SJSA1 (cell line): ENCODE data around the gene TRPM1. TPM values are rescaled to one million over a fixed set of nuclear protein-coding genes. Genes with fewer than 3 reads are reported as not detected.

Source experiments
- DNase-seq, 2 experiments: peaks; one replicate each; pipeline ENCODE4 v3.0.0-alpha.2; 2015 to 2020; ENCODE audit warnings: low spot score in 2 of 2, low read depth in 1 of 2
- H3K27ac ChIP-seq: fragments of 250-450 bp; sonication (Bioruptor Pico); 2 replicates; pipeline ENCODE4 v1.5.1; 2020; ENCODE audit warnings: mild to moderate bottlenecking, moderate library complexity
- H3K27me3 ChIP-seq: fragments of 250-450 bp; sonication (Bioruptor Pico); replicated peaks from 2 replicates; pipeline ENCODE4 v1.5.1; 2020; ENCODE audit warnings: mild to moderate bottlenecking, moderate library complexity
- H3K36me3 ChIP-seq: fragments of 250-450 bp; sonication (Bioruptor Pico); 2 replicates; pipeline ENCODE4 v1.5.1; 2020; ENCODE audit warnings: mild to moderate bottlenecking
- H3K4me1 ChIP-seq: fragments of 250-450 bp; sonication (Bioruptor Pico); replicated peaks from 2 replicates; pipeline ENCODE4 v1.6.1; 2021; ENCODE audit warnings: mild to moderate bottlenecking
- H3K4me3 ChIP-seq: fragments of 250-450 bp; sonication (Bioruptor Pico); 2 replicates; pipeline ENCODE4 v1.5.1; 2020; ENCODE audit warnings: mild to moderate bottlenecking
- H3K9me3 ChIP-seq: fragments of 250-450 bp; sonication (Bioruptor Pico); replicated peaks from 2 replicates; pipeline ENCODE4 v1.5.1; 2020; ENCODE audit warnings: mild to moderate bottlenecking
- total RNA-seq: library from RNA; depleted of rRNA; stranded (reverse); fragments of >200 nt; shearing (Covaris generic); gene quantifications from 2 replicates; pipeline ENCODE4 v1.2.3, GENCODE V29; 2014

Gene TRPM1
- total RNA-seq, 1 experiment from 2014 or later = 0.08 TPM

DNA sequence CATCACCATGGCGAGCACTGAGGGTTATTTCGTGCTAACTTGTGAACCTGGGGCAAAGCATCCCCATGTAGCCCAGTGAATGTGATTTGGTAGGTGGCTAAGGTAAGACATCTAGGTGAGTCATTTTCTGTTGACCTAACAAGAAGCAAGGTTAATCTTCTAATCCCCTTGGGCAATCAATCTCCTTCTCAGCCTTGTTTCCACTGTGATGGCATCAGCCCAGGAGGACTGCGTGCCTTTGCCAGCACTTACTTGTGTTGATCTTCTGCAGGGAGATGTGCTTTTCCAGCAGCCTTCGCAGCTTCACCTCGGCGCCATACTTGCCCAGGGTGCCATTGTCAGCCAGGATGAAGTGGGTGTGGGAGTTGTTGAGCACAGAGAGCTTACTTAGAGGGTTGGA, 35.7 kb downstream of the TRPM1 start:
- no peak for DNase-seq
- Histone ChIP-seq H3K36me3 (no peaks in the 10 kb centered on the region), H3K27ac (no peak overlapping the region), H3K27me3 (no peaks in the 10 kb centered on the region), H3K4me1 (peaks cover 14% of the 10 kb centered on the region), H3K4me3 (no peak overlapping the region), H3K9me3 (no peaks in the 10 kb centered on the region)

DNA sequence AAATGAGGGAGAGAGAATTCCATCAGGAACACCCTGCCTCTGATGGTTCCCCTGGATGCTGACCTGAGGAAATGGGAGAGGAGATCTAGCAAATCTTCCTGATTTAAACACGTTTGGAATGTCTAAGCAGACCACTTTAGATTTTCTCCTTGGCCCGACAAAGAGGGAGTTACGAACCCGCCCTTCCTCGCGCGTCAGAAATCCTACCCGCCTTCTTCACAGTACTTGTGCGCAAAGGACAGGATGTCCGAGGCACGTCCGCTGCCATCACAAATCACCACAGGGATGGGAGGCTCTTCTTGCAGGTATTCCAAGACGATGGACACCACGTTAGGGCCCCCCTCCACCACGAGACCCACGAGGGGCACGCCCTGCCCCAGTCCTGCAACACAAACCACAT, 38.6 kb downstream of the TRPM1 start:
- Histone ChIP-seq H3K9me3 (no peaks in the 10 kb centered on the region), H3K36me3 (no peaks in the 10 kb centered on the region), H3K27ac (no peak overlapping the region), H3K4me1 (peaks cover 14% of the 10 kb centered on the region), H3K27me3 (no peaks in the 10 kb centered on the region), H3K4me3 (no peak overlapping the region)
- DNase-seq = no peak

DNA sequence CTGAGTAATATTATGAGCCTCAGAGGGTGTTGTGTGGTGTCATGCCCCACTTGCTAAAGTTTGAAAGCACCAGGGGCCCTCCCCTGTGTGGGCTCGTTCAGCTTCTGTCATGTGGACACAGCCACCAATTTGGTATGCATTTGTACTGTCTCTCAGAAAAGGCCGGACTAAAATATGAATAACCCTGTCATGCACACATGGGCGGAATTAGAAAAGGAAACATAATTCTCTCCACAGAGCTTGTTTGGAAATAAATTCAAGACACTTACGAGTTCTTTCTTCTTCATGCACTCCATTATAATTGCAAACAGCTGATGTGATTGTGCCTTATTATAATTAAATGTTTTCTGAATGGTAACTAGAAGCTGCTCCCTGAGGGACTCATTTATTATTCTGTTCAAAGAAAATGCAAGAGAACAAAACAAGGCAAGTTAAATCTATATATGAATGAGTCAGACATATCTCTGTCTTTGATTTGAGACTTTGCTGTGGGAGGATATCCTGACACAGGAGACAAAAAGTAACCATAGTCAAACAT, 39.1 kb downstream of the TRPM1 start:
- Histone ChIP-seq H3K27me3 (no peaks in the 10 kb centered on the region), H3K36me3 (no peaks in the 10 kb centered on the region), H3K9me3 (no peaks in the 10 kb centered on the region), H3K27ac (no peak overlapping the region), H3K4me3 (no peak overlapping the region), H3K4me1 (peaks cover 14% of the 10 kb centered on the region)
- peak in 1 of 2 experiments; percentile 22 for DNase-seq

- H3K36me3 ChIP-seq = no peaks in the 10 kb centered on the region
- no peaks in the 10 kb centered on the region for H3K27me3 ChIP-seq
- DNase-seq = no peak
- H3K27ac ChIP-seq = no peak overlapping the region
- H3K9me3 ChIP-seq = no peaks in the 10 kb centered on the region
- H3K4me3 ChIP-seq = no peak overlapping the region
- peaks cover 14% of the 10 kb centered on the region for H3K4me1 ChIP-seq
Measured at GRCh38 chr15:31060429-31061140, 40.9 kb downstream of the TRPM1 start.

DNA sequence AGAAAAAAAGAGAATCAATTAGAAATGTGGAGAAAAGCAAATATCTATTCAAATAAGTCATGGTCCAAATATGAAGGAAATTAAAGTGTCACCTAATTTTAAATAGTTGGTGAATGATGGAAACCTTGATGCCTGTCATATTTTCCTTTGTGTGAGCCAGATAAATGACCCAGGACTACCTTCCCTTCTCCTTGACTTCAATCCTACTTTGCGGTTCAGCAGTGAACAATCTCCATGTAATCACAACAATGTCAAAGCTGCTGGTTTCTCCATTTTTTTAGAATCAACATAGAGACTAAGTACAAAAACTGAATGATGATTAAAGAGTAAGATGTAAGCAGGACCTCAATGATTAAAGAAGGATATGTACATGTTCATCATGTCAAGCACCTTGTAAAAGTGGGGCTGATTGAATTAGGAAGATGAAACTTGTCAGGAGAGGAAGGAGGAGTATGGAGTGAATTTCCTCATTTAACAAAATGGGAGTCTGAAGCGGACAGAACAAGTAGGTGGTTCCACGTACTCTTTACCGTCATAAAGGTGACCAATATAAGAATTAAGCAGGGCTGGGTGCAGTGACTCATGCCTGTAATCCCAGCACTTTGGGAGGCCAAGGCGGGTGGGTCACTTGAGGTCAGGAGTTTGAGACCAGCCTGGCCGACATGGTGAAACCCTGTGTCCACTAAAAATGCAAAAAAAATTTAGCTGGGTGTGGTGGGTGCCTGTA, 43.1 kb downstream of the TRPM1 start:
- no peak for DNase-seq
- Histone ChIP-seq H3K27ac (no peak overlapping the region), H3K4me3 (no peak overlapping the region), H3K4me1 (peaks cover 14% of the 10 kb centered on the region), H3K36me3 (no peaks in the 10 kb centered on the region), H3K27me3 (no peaks in the 10 kb centered on the region), H3K9me3 (no peaks in the 10 kb centered on the region)

GRCh38 chr15:31051496-31052080, 49.9 kb downstream of the TRPM1 start:
- Histone ChIP-seq H3K27me3 (no peaks in the 10 kb centered on the region), H3K4me1 (peaks cover 10% of the 10 kb centered on the region), H3K27ac (no peak overlapping the region), H3K36me3 (no peaks in the 10 kb centered on the region), H3K9me3 (no peaks in the 10 kb centered on the region), H3K4me3 (no peak overlapping the region)
- no peak for DNase-seq

- DNase-seq = no peak
- H3K4me1 ChIP-seq = peaks cover 10% of the 10 kb centered on the region
Measured at GRCh38 chr15:31050953-31051352, 50.6 kb downstream of the TRPM1 start.

GRCh38 chr15:31049682-31050615, 51.6 kb downstream of the TRPM1 start:
- no peaks in the 10 kb centered on the region for H3K9me3 ChIP-seq
- H3K36me3 ChIP-seq = no peaks in the 10 kb centered on the region
- peaks cover 10% of the 10 kb centered on the region for H3K4me1 ChIP-seq
- DNase-seq = peak; percentile 47 to 57
- 0 out of 2 replicates have a peak overlapping the region, but pooled peaks have one; percentile 6 for H3K4me3 ChIP-seq
- peak overlapping the region; percentile 66 for H3K27ac ChIP-seq
- H3K27me3 ChIP-seq = no peaks in the 10 kb centered on the region

More at GRCh38 chr15:31050953-31051352, 50.6 kb downstream of the TRPM1 start:
- H3K27ac ChIP-seq = no peak overlapping the region
- no peaks in the 10 kb centered on the region for H3K27me3 ChIP-seq
- no peak overlapping the region for H3K4me3 ChIP-seq
- no peaks in the 10 kb centered on the region for H3K9me3 ChIP-seq
- no peaks in the 10 kb centered on the region for H3K36me3 ChIP-seq

- H3K27me3 ChIP-seq = no peaks in the 10 kb centered on the region
- no peak overlapping the region for H3K4me3 ChIP-seq
- no peaks in the 10 kb centered on the region for H3K9me3 ChIP-seq
- no peak overlapping the region for H3K27ac ChIP-seq
- DNase-seq = no peak
- no peaks in the 10 kb centered on the region for H3K36me3 ChIP-seq
- H3K4me1 ChIP-seq = peaks cover 10% of the 10 kb centered on the region
Measured at GRCh38 chr15:31049111-31049510, 52.4 kb downstream of the TRPM1 start.

DNA sequence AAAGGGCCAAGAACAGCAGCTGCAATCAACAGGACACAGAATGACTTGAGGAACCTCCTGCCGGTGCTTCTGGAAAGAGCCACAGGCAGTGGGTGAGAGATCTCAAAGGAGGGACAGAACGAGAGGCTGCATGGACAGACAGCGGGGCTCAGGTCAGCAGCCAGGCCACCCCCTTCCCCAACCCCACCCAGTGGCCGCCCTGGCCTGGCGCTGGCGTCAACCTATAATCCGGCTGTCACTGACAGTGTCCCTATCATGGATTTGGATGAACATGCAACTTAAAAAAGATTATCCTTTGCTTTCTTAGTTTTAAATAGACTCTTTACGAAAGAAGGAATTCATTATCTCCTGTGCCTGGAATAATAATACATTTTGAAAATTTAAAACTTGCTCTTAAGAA, 54.1 kb downstream of the TRPM1 start:
- DNase-seq = no peak
- Histone ChIP-seq H3K4me1 (peaks cover 19% of the 10 kb centered on the region), H3K36me3 (no peaks in the 10 kb centered on the region), H3K27me3 (no peaks in the 10 kb centered on the region), H3K4me3 (no peak overlapping the region), H3K27ac (no peak overlapping the region), H3K9me3 (no peaks in the 10 kb centered on the region)

DNA sequence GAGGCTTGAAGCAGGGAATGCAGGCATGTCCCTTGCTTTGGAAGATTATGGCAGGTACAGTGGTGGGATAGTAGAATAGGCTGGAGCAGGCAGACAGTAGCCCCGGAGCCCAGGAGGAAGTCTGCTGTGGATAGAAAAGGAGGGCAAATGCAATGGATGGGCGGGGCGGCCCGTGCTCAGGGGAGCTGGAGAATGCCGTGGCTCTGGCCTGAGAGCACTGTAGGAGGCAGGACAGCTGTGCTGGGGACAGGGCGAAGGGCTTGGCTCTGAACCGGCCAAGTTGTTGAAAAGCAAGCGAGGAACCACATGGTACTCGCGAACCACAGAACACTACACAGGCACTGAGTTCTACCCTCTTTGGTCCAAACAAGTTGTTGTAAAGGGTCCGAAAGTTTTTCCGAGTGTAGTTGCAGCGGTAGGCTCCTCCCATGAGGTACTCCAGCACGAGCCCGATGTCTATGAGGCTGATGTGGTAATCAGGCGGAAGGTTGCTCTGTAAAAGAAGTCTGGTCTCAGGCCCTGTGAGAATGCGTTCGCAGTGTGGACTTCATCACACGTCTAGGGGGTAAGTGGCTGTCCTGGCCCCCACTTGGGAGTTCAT, 54.7 kb downstream of the TRPM1 start:
- Histone ChIP-seq H3K4me1 (peaks cover 24% of the 10 kb centered on the region), H3K9me3 (no peaks in the 10 kb centered on the region), H3K27me3 (no peaks in the 10 kb centered on the region), H3K4me3 (no peak overlapping the region), H3K27ac (no peak overlapping the region), H3K36me3 (no peaks in the 10 kb centered on the region)
- DNase-seq = no peak

- Histone ChIP-seq H3K36me3 (no peaks in the 10 kb centered on the region), H3K4me1 (peaks cover 28% of the 10 kb centered on the region), H3K27me3 (no peaks in the 10 kb centered on the region), H3K27ac (no peak overlapping the region), H3K4me3 (no peak overlapping the region), H3K9me3 (no peaks in the 10 kb centered on the region)
- DNase-seq = no peak
Measured at GRCh38 chr15:31045606-31046005, 55.9 kb downstream of the TRPM1 start.

- no peaks in the 10 kb centered on the region for H3K9me3 ChIP-seq
- H3K36me3 ChIP-seq = no peaks in the 10 kb centered on the region
- no peak overlapping the region for H3K4me3 ChIP-seq
- DNase-seq = peak in 1 of 2 experiments; percentile 32
- H3K4me1 ChIP-seq = peaks cover 17% of the 10 kb centered on the region
- no peaks in the 10 kb centered on the region for H3K27me3 ChIP-seq
- peak overlapping the region; percentile 27; the same call in 1 of the 2 replicates for H3K27ac ChIP-seq
Measured at GRCh38 chr15:31042751-31043150, 58.8 kb downstream of the TRPM1 start.
